Measurements from ENCODE around the gene CALML6.

GRCh38 chr1:1874901-1875300 lies 40.2 kb upstream of the CALML6 start:
- TF ChIP-seq CTCF (IDR thresholded peaks at IDR 0.05) (no peak), POLR2A (IDR thresholded peaks at IDR 0.05) (no peak)

Measured in body of pancreas (tissue), 4 donors.